ENCODE measurements around the gene PADI1.

The PADI1 gene

GRCh38 chr1:17244821-17245740 lies 40.2 kb downstream of the PADI1 start:
- Histone ChIP-seq H3K4me1 (ENCODE audit: control insufficient read depth, insufficient read depth, low read length) (no peaks in the 10 kb centered on the region), H3K27me3 (ENCODE audit: control insufficient read depth, insufficient read depth, low read length) (peaks cover 19% of the 10 kb centered on the region), H3K9ac (ENCODE audit: low read length) (no peak overlapping the region), H3K36me3 (ENCODE audit: control insufficient read depth, insufficient read depth, low read length) (no peaks in the 10 kb centered on the region), H3K9me3 (ENCODE audit: control insufficient read depth, low read length) (no peaks in the 10 kb centered on the region), H3K4me3 (ENCODE audit: low read length) (no peak overlapping the region)

DNA sequence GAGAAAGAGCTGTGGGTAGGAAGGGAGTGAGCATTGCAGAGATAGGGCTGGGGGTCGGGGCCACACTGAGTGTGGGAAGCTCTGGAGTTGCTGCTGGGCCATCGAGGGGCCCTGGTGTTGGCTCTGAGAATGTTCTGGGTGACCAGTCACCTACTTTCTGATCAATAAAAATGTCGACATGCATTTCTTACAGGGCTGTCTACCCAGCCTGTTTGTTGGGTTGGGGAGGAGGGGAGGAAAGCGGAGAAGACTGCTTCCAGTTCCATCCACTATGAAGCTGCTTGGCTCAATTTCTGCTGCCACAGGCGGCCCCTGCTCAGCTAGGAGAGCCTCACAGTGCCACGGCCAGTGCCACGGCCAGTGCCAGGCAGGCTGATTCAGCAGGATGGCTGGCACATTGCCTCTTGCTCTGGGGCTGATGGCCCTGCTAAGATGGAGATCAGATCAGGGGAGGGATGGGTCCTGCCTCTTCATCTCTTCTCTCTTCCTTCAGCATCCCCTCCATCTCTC lies 40.9 kb downstream of the PADI1 start:
- Histone ChIP-seq H3K9ac (ENCODE audit: low read length) (no peak overlapping the region), H3K36me3 (ENCODE audit: control insufficient read depth, insufficient read depth, low read length) (no peaks in the 10 kb centered on the region), H3K27me3 (ENCODE audit: control insufficient read depth, insufficient read depth, low read length) (peaks cover 25% of the 10 kb centered on the region), H3K4me3 (ENCODE audit: low read length) (no peak overlapping the region), H3K4me1 (ENCODE audit: control insufficient read depth, insufficient read depth, low read length) (no peaks in the 10 kb centered on the region), H3K9me3 (ENCODE audit: control insufficient read depth, low read length) (no peaks in the 10 kb centered on the region)

- Histone ChIP-seq H3K4me3 (ENCODE audit: low read length) (no peak overlapping the region), H3K36me3 (ENCODE audit: control insufficient read depth, insufficient read depth, low read length) (no peaks in the 10 kb centered on the region), H3K9ac (ENCODE audit: low read length) (no peak overlapping the region), H3K9me3 (ENCODE audit: control insufficient read depth, low read length) (no peaks in the 10 kb centered on the region), H3K27me3 (ENCODE audit: control insufficient read depth, insufficient read depth, low read length) (peaks cover 23% of the 10 kb centered on the region), H3K4me1 (ENCODE audit: control insufficient read depth, insufficient read depth, low read length) (no peaks in the 10 kb centered on the region)
Observed at GRCh38 chr1:17246971-17247370, 42.0 kb downstream of the PADI1 start.

DNA sequence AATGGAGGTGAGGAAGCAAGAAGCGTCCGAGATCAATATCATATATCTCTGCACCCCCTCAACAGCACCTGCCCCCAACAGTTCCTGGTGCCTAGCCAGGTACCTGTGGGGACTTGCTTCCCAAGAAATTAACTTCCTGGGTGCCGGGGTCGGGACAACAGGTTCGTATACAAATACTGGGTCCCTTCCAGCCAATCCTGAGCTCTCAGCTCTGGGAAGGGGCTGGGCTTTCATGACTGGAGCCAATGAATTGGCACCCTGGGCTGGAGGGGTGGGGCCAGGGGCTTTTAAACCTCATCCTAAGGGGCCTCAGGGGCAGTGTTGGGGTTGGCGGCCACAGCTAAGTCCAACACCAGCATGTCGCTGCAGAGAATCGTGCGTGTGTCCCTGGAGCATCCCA lies 43.9 kb downstream of the PADI1 start, which contains the start of gene PADI3:
Gene PADI3, plus strand, starts transcription at position 318 of the 400 bp plus-strand sequence. Its CDS starts 40 bp downstream, at position 358.
- H3K36me3 ChIP-seq (ENCODE audit: control insufficient read depth, insufficient read depth, low read length), result no peaks in the 10 kb centered on the region
- H3K27me3 ChIP-seq (ENCODE audit: control insufficient read depth, insufficient read depth, low read length), result peaks cover 18% of the 10 kb centered on the region
- no peaks in the 10 kb centered on the region for H3K4me1 ChIP-seq (ENCODE audit: control insufficient read depth, insufficient read depth, low read length)
- no peak within 1 kb of the TSS for H3K9ac ChIP-seq (ENCODE audit: low read length)
- no peak within 1 kb of the TSS for H3K4me3 ChIP-seq (ENCODE audit: low read length)
- no peaks in the 10 kb centered on the region for H3K9me3 ChIP-seq (ENCODE audit: control insufficient read depth, low read length)

DNA sequence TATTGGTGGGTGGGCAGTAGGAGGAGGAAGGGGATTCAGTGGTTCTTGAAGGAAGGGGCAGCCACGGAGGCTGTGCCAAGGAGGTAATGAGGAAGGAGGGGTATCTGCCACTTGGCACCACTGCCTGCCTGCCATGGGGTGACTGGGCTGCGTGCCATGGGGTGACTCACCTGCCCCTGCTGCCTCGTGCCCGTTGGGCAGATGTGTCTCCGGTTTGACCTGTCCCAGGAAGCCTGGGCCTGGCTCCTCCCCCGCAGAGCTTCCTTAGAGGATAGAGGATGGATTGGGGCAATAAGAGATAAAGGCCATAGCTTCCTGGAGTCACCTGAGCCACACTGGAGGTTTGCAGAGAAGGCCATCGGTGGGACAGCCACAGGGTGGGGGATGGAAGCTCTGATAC lies 45.7 kb downstream of the PADI1 start:
- Histone ChIP-seq H3K9me3 (ENCODE audit: control insufficient read depth, low read length) (no peaks in the 10 kb centered on the region), H3K9ac (ENCODE audit: low read length) (no peak overlapping the region), H3K4me1 (ENCODE audit: control insufficient read depth, insufficient read depth, low read length) (no peaks in the 10 kb centered on the region), H3K4me3 (ENCODE audit: low read length) (no peak overlapping the region), H3K36me3 (ENCODE audit: control insufficient read depth, insufficient read depth, low read length) (no peaks in the 10 kb centered on the region), H3K27me3 (ENCODE audit: control insufficient read depth, insufficient read depth, low read length) (peaks cover 14% of the 10 kb centered on the region)

- H3K9ac ChIP-seq (ENCODE audit: low read length), result no peak overlapping the region
- H3K36me3 ChIP-seq (ENCODE audit: control insufficient read depth, insufficient read depth, low read length), result no peaks in the 10 kb centered on the region
Observed at GRCh38 chr1:17251246-17251645, 46.3 kb downstream of the PADI1 start.

GRCh38 chr1:17251701-17252376 lies 46.9 kb downstream of the PADI1 start:
- no peaks in the 10 kb centered on the region for H3K4me1 ChIP-seq (ENCODE audit: control insufficient read depth, insufficient read depth, low read length)
- H3K9ac ChIP-seq (ENCODE audit: low read length), result no peak overlapping the region
- peaks cover 14% of the 10 kb centered on the region for H3K27me3 ChIP-seq (ENCODE audit: control insufficient read depth, insufficient read depth, low read length)
- H3K9me3 ChIP-seq (ENCODE audit: control insufficient read depth, low read length), result no peaks in the 10 kb centered on the region
- no peaks in the 10 kb centered on the region for H3K36me3 ChIP-seq (ENCODE audit: control insufficient read depth, insufficient read depth, low read length)
- no peak overlapping the region for H3K4me3 ChIP-seq (ENCODE audit: low read length)

More at GRCh38 chr1:17251246-17251645, 46.3 kb downstream of the PADI1 start:
- Histone ChIP-seq H3K4me3 (ENCODE audit: low read length) (no peak overlapping the region), H3K27me3 (ENCODE audit: control insufficient read depth, insufficient read depth, low read length) (peaks cover 14% of the 10 kb centered on the region), H3K4me1 (ENCODE audit: control insufficient read depth, insufficient read depth, low read length) (no peaks in the 10 kb centered on the region), H3K9me3 (ENCODE audit: control insufficient read depth, low read length) (no peaks in the 10 kb centered on the region)

DNA sequence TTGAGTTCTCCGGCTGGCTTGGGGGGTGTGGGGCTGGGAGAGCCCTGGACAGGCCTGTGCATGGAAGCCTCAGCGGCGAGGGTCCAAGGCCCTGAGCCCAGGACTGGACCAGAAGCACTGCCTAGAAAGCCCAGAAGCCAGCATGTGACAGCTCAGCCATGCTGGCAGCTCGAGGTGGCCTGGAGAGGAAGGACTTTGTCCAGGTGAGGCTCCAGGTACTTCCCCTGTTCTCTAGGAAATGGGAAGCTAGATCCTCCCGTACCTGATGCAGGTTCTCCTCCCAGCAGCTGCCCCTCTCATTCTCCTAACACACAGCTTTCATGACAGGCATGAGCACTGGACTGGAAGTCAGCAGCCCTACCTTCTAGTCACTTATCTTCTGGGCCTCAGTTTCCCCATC lies 50.4 kb downstream of the PADI1 start:
- H3K9ac ChIP-seq (ENCODE audit: low read length), result no peak overlapping the region
- no peak overlapping the region for H3K4me3 ChIP-seq (ENCODE audit: low read length)
- peaks cover 10% of the 10 kb centered on the region for H3K27me3 ChIP-seq (ENCODE audit: control insufficient read depth, insufficient read depth, low read length)
- no peaks in the 10 kb centered on the region for H3K9me3 ChIP-seq (ENCODE audit: control insufficient read depth, low read length)
- no peaks in the 10 kb centered on the region for H3K36me3 ChIP-seq (ENCODE audit: control insufficient read depth, insufficient read depth, low read length)
- H3K4me1 ChIP-seq (ENCODE audit: control insufficient read depth, insufficient read depth, low read length), result no peaks in the 10 kb centered on the region

- H3K4me3 ChIP-seq (ENCODE audit: low read length), result no peak overlapping the region
- no peak overlapping the region for H3K9ac ChIP-seq (ENCODE audit: low read length)
- no peaks in the 10 kb centered on the region for H3K36me3 ChIP-seq (ENCODE audit: control insufficient read depth, insufficient read depth, low read length)
- H3K9me3 ChIP-seq (ENCODE audit: control insufficient read depth, low read length), result no peaks in the 10 kb centered on the region
- no peaks in the 10 kb centered on the region for H3K4me1 ChIP-seq (ENCODE audit: control insufficient read depth, insufficient read depth, low read length)
- peaks cover 4% of the 10 kb centered on the region for H3K27me3 ChIP-seq (ENCODE audit: control insufficient read depth, insufficient read depth, low read length)
Observed at GRCh38 chr1:17258116-17258757, 53.3 kb downstream of the PADI1 start.

- H3K36me3 ChIP-seq (ENCODE audit: control insufficient read depth, insufficient read depth, low read length), result no peaks in the 10 kb centered on the region
- peaks cover 4% of the 10 kb centered on the region for H3K27me3 ChIP-seq (ENCODE audit: control insufficient read depth, insufficient read depth, low read length)
Observed at GRCh38 chr1:17258758-17259130, 53.8 kb downstream of the PADI1 start.

DNA sequence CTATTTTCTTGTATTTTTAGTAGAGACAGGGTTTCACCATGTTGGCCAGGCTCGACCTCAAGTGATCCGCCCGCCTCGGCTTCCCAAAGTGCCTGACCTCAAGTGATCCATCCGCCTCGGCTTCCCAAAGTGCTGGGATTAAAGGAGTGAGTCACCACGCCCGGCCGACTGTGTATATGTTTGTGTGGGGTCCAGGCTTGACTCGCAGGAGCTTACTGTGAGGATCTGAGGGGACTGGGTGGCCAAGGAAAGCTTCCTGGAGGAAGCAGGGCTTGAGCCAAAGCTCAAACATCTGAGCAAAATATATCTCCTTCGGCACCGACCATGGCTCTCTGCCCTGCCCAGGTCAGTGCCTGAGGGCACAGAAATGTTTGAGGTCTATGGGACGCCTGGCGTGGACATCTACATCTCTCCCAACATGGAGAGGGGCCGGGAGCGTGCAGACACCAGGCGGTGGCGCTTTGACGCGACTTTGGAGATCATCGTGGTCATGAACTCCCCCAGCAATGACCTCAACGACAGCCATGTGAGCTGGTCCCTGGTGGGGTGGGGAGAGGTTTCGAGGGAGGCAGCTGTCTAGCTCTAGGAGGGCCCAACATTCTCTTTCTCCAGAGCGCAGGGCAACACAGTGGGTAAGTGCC lies 54.4 kb downstream of the PADI1 start:
- no peaks in the 10 kb centered on the region for H3K4me1 ChIP-seq (ENCODE audit: control insufficient read depth, insufficient read depth, low read length)
- no peak overlapping the region for H3K4me3 ChIP-seq (ENCODE audit: low read length)
- H3K27me3 ChIP-seq (ENCODE audit: control insufficient read depth, insufficient read depth, low read length), result peaks cover 4% of the 10 kb centered on the region

More at GRCh38 chr1:17258758-17259130, 53.8 kb downstream of the PADI1 start:
- Histone ChIP-seq H3K9me3 (ENCODE audit: control insufficient read depth, low read length) (no peaks in the 10 kb centered on the region), H3K4me1 (ENCODE audit: control insufficient read depth, insufficient read depth, low read length) (no peaks in the 10 kb centered on the region), H3K4me3 (ENCODE audit: low read length) (no peak overlapping the region), H3K9ac (ENCODE audit: low read length) (no peak overlapping the region)

More for the DNA sequence above, 54.4 kb downstream of the PADI1 start:
- Histone ChIP-seq H3K36me3 (ENCODE audit: control insufficient read depth, insufficient read depth, low read length) (no peaks in the 10 kb centered on the region), H3K9me3 (ENCODE audit: control insufficient read depth, low read length) (no peaks in the 10 kb centered on the region), H3K9ac (ENCODE audit: low read length) (no peak overlapping the region)
